GM06990 (cell line): Measurements from ENCODE around the gene EXOSC5.
"Not testable (repeated sequence)": the region's sequence is repeated elsewhere in the genome, so short reads cannot be mapped to it uniquely, and the experiment has no call there.

ENCODE experiments used
- DNase-seq: peaks from one replicate; pipeline ENCODE4 v3.0.0-alpha.2; 2011; ENCODE audit not compliant: insufficient read length; ENCODE audit errors: extremely low read depth
- H3K27me3 ChIP-seq: replicated peaks from 2 replicates; pipeline ENCODE4 v1.6.0; 2011; ENCODE audit warnings: low read length; ENCODE audit not compliant: control insufficient read depth, insufficient read depth
- H3K36me3 ChIP-seq: 2 replicates; pipeline ENCODE4 v1.5.1; 2011; ENCODE audit warnings: low read length; ENCODE audit not compliant: control insufficient read depth, insufficient read depth
- H3K4me3 ChIP-seq: replicated peaks from 2 replicates; pipeline ENCODE4 v1.5.1; 2011; ENCODE audit warnings: low read depth, mild to moderate bottlenecking, control low read depth, low read length
- TF ChIP-seq, protein P1 (sequence below): IDR thresholded peaks from 2 replicates; pipeline ENCODE4 v1.5.1; 2011; ENCODE audit warnings: low read length, control low read depth, mild to moderate bottlenecking, inconsistent platforms; ENCODE audit not compliant: insufficient read depth, poor library complexity, severe bottlenecking

The EXOSC5 gene

DNA sequence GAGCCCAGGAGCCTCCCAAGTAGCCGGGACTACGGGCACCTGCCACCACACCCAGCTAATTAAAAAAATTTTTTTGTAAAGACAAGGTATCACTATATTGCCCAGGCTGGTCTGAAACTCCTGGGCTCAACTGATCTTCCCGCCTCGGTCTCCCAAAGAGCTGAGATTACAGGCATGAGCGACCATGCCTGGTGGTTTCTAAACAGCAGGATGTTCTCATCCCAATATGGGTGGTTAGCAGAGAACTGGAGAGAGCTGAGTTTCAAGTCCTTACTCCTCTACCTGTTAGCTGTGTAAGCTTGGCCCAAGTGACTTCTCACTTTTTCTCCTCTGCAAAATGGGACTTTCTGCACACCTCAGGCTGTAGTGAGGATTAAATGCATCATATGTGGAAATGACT is 12.8 kb downstream of the EXOSC5 start:
- TF ChIP-seq, protein P1, sequence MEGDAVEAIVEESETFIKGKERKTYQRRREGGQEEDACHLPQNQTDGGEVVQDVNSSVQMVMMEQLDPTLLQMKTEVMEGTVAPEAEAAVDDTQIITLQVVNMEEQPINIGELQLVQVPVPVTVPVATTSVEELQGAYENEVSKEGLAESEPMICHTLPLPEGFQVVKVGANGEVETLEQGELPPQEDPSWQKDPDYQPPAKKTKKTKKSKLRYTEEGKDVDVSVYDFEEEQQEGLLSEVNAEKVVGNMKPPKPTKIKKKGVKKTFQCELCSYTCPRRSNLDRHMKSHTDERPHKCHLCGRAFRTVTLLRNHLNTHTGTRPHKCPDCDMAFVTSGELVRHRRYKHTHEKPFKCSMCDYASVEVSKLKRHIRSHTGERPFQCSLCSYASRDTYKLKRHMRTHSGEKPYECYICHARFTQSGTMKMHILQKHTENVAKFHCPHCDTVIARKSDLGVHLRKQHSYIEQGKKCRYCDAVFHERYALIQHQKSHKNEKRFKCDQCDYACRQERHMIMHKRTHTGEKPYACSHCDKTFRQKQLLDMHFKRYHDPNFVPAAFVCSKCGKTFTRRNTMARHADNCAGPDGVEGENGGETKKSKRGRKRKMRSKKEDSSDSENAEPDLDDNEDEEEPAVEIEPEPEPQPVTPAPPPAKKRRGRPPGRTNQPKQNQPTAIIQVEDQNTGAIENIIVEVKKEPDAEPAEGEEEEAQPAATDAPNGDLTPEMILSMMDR = no peak

DNA sequence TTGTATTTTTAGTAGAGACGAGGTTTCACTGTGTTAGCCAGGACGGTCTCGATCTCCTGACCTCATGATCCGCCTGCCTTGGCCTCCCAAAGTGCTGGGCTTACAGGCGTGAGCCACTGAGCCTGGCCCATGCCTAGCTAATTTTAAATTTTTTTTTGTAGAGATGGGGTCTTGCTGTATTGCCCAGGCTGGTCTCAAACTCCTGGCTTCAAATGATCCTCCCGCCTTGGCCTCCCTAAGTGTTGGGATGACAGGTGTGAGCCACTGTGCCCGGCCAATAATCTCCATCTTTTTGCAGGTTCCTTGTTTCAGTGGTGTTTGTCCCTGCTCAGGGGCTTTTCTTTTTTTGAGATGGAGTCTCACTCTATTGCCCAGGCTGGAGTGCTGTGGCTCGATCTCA is 15.6 kb downstream of the EXOSC5 start:
- not testable (repeated sequence) for H3K36me3 ChIP-seq, H3K4me3 ChIP-seq, DNase-seq, H3K27me3 ChIP-seq

More for the DNA sequence above, 12.8 kb downstream of the EXOSC5 start:
- Histone ChIP-seq H3K36me3 (peaks cover 6% of the 10 kb centered on the region), H3K4me3 (no peak overlapping the region), H3K27me3 (no peaks in the 10 kb centered on the region)
- DNase-seq = no peak

DNA sequence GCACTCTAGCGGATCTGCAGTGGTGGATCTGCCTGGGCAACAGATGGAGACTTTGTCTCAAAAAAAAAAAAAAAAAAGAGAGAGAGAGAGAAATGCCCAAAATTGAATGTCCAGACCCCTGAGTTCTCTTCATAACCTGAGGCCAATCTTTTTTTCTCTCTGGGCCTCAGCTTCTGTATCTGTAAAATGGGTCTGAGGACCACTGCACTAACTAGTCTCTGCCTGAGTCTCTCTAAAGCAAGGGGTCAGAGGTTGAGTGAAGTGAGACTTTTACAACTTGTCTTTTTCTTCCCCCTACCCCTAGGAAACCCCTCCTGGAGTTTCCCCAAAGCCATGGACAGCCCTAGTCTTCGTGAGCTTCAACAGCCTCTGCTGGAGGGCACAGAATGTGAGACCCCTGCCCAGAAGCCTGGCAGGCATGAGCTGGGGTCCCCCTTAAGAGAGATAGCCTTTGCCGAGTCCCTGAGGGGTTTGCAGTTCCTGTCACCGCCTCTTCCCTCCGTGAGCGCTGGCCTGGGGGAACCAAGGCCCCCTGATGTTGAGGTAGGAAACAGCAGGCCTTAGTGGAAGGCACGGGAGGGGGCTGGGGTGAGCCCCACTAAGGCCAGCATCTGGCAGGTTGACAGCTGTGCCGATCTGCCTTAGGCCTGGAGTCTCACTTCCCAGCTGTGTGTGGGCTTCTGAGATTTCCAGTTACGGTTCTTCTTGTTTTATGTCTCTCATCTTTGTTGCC is 19.0 kb downstream of the EXOSC5 start:
- TF ChIP-seq, protein P1 = peak; percentile 62
- H3K4me3 ChIP-seq = no peak overlapping the region
- DNase-seq = peak; percentile 74
- H3K27me3 ChIP-seq = no peaks in the 10 kb centered on the region
- H3K36me3 ChIP-seq = no peaks in the 10 kb centered on the region; the same call in 1 of the 2 replicates

DNA sequence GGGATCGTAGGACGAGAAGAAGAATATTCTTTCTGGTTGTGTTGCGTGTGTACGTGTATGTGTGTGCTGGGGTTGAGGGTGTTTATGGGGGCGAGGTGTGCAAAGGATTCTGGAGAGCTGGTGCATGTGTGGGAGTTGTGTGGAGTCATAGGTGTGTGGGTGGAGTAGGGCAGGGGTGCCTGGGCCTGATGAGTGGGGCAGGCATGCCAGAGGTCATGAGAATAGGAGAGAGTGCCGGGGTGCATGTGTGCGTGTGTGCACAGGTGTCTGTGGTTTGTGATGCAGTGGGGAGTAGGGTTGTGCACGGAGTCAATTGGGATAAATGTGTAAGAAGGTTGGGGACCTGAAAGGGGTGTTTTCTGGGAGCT is 20.2 kb downstream of the EXOSC5 start:
- DNase-seq = no peak
- TF ChIP-seq, protein P1 = no peak
- H3K4me3 ChIP-seq = no peak overlapping the region
- no peaks in the 10 kb centered on the region for H3K27me3 ChIP-seq
- H3K36me3 ChIP-seq = no peaks in the 10 kb centered on the region; the same call in 1 of the 2 replicates

DNA sequence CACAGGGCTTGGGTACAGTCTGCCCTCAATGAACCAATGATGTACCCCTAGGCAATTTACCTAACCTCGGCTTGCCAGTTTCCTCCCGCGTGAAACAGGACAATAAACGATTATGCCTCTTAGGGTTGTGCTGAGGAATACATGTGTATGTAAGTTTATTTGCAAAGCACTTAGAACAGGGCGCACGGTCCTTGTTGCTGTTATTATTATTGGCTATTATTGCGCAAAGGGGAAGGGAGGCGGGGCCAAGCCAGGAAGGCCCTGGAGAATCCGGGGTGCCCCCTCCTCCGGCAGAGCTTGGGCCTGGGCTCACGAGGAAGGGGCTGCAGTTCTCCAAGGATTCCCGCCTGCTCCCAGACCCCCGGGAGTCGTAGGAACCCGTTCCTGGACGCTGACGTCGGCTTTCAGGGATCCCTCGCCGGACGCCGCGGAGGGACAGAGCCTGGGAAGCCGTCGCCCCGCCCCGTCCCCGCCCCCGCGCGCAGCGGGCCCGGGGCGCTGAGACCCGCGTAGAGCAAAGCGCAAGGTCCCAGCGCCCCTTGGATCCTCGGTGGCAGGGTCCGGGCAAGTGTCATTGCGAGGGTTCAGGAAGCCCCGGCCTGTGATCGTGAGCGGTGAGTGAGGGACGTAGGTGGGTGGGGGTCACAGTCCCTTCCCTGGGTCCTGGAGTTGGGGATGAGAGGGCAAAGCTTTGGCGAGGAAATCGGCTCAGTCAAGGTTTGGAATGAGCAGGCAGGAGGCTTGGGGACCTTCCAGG is 20.7 kb downstream of the EXOSC5 start, which contains the start of gene TMEM91:
Gene TMEM91 (plus strand): TSS at position 293 of the 757 bp plus-strand sequence. CDS start 1,777 bp downstream, outside the sequence.
- Histone ChIP-seq H3K36me3 (no peaks in the 10 kb centered on the region), H3K4me3 (no peak within 1 kb of the TSS), H3K27me3 (no peaks in the 10 kb centered on the region)
- no peak for DNase-seq
- TF ChIP-seq, protein P1 = no peak

DNA sequence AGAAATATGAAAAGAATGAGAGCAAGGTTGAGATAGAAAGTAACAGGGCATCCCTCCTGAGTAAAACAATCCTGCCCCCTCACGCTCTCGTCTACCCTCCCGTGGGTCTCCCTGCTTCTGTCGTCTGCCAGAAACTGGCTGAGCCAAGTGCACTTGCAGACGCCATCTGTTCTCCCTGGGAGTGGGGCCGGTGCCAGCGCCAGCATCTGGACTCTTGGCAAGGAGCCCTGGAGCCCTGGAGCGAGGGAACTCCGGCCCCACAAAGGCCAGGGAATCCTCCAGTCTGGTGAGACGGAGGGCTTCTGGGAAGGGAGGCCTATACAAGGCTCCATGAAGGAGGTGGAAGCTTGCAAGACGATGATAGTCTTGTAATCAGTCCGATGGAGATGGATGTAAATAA is 23.2 kb downstream of the EXOSC5 start:
- no peak for DNase-seq
- no peak overlapping the region for H3K4me3 ChIP-seq
- TF ChIP-seq, protein P1 = no peak
- H3K36me3 ChIP-seq = no peaks in the 10 kb centered on the region
- H3K27me3 ChIP-seq = no peaks in the 10 kb centered on the region
